ENCODE data around the gene DGCR2. TPM values are rescaled to one million over a fixed set of nuclear protein-coding genes. Genes with fewer than 3 reads are reported as not detected.

The DGCR2 gene
- total and polyA plus RNA-seq, 2 of the 8 experiments (the other 6 are each of a cell fraction or from before 2014, with no cell fraction given), result 42.3 to 62.2 TPM

GRCh38 chr22:19057539-19057938 lies 64.7 kb downstream of the DGCR2 start:
- Histone ChIP-seq H4K5ac (ENCODE audit: insufficient read length, low read depth, low read length) (no peak overlapping the region), H3K4me1 (replicated peaks in 1 of 4; ENCODE audit: control insufficient read depth in 3 of 4, insufficient read depth in 4 of 4, low read length in 3 of 4) (no peaks in the 10 kb centered on the region), H3K79me2 (ENCODE audit: control insufficient read depth in 1 of 2, insufficient read depth in 2 of 2, low read length in 2 of 2) (no peaks in the 10 kb centered on the region), H4K91ac (replicated peaks; ENCODE audit: insufficient read length, low read length) (no peak overlapping the region), H3K4me2 (ENCODE audit: insufficient read depth in 1 of 2, low read depth in 2 of 2, low read length in 2 of 2) (no peak overlapping the region), H2BK15ac (ENCODE audit: low read length) (no peak overlapping the region), H3K9ac (replicated peaks in 1 of 4; ENCODE audit: extremely low read depth in 1 of 4, low read depth in 3 of 4, low read length in 3 of 4) (no peak overlapping the region), H2BK20ac (ENCODE audit: low read length) (no peak overlapping the region), H3K27ac (ENCODE audit: low read depth, low read length) (no peak overlapping the region), H3K23ac (ENCODE audit: insufficient read length) (no peak overlapping the region), H2BK5ac (ENCODE audit: low read depth, low read length) (no peak overlapping the region), H3K79me1 (ENCODE audit: low read depth, low read length) (no peaks in the 10 kb centered on the region; the same call in none of the 2 replicates), H3K4ac (replicated peaks; ENCODE audit: insufficient read length, low read depth, low read length) (no peak overlapping the region), H3K27me3 (replicated peaks in 1 of 4; ENCODE audit: control insufficient read depth in 3 of 4, extremely low read depth in 1 of 4, insufficient read depth in 3 of 4, low read length in 3 of 4) (no peaks in the 10 kb centered on the region), H3K36me3 (ENCODE audit: control insufficient read depth in 2 of 4, insufficient read depth in 4 of 4, low read length in 3 of 4) (peaks cover 4 to 42% (median 12%) of the 10 kb centered on the region in 4 experiments; a peak in 6 of 8 replicates), H3K23me2 (ENCODE audit: low read depth, low read length) (no peaks in the 10 kb centered on the region), H3K14ac (ENCODE audit: insufficient read length) (no peak overlapping the region), H3K18ac (ENCODE audit: extremely low read depth, low read length) (no peak overlapping the region), H4K20me1 (replicated peaks in 1 of 2; ENCODE audit: control insufficient read depth in 1 of 2, insufficient read depth in 2 of 2, low read length in 2 of 2) (peaks cover 2 to 12% of the 10 kb centered on the region in 2 experiments), H2BK12ac (ENCODE audit: low read depth, low read length) (no peak overlapping the region), H2BK120ac (replicated peaks; ENCODE audit: low read depth, low read length) (no peak overlapping the region), H3K56ac (replicated peaks; ENCODE audit: insufficient read length, low read depth, low read length) (no peak overlapping the region), H2AK5ac (ENCODE audit: low read depth, low read length) (no peak overlapping the region), H4K8ac (ENCODE audit: extremely low read depth, insufficient read depth, low read length) (no peak overlapping the region; the same call in 1 of the 2 replicates), H3K4me3 (ENCODE audit: extremely low read depth in 1 of 4, insufficient read depth in 2 of 4, low read depth in 3 of 4, low read length in 4 of 4) (no peak overlapping the region), H2AFZ (ENCODE audit: low read length) (no peak overlapping the region), H3K9me3 (ENCODE audit: insufficient read depth in 2 of 2, low read depth in 1 of 2, low read length in 1 of 2) (no peaks in the 10 kb centered on the region)
- TF ChIP-seq RBBP5 (IDR thresholded peaks at IDR 0.05; ENCODE audit: borderline replicate concordance, low read depth, low read length) (no peak), BACH1 (IDR thresholded peaks at IDR 0.05; ENCODE audit: low read length) (no peak), TEAD4 (IDR thresholded peaks at IDR 0.05; ENCODE audit: low read depth, low read length) (no peak), CREB1 (IDR thresholded peaks at IDR 0.05) (no peak), GABPA (IDR thresholded peaks at IDR 0.05; ENCODE audit: borderline replicate concordance, insufficient read depth, low read length) (no peak), SIX5 (IDR thresholded peaks at IDR 0.05; ENCODE audit: low read depth, low read length) (no peak), TCF12 (IDR thresholded peaks at IDR 0.05; ENCODE audit: low read depth, low read length) (no peak), SP4 (IDR thresholded peaks at IDR 0.05; ENCODE audit: low read length) (no peak)
- CTCF ChIA-PET (ENCODE audit: partially characterized antibody), result interaction anchor here (1.2 to 1.8 kb wide), 3 partner anchors 8 to 47 kb away, joined by 3 to 4 read pairs (median 4); no protein-coding TSS in a partner anchor
- WGBS, 2 experiments (ENCODE audit: extremely low coverage in 1 of 2, insufficient coverage in 1 of 2, insufficient read length in 1 of 2, insufficient replicate concordance in 2 of 2, low coverage in 1 of 2, low lambda C conversion rate in 2 of 2, missing lambda C conversion rate in 1 of 2), result 92% methylated on average over 8 of the region's 8 CpGs; no CpG with 5 or more reads in 1 of the 2 experiments
- POLR2A ChIA-PET (ENCODE audit: partially characterized antibody), result interaction anchor here (1.6 kb wide), 1 partner anchor 11 kb away, joined by 5 read pairs; no protein-coding TSS in a partner anchor
- DNase-seq (ENCODE audit: low read depth in 1 of 2, low spot score in 2 of 2) (no peak), FAIRE-seq (no peak)

All from H1 (cell line).